Amniotic epithelial cell (primary cell): ENCODE measurements around the gene CNTNAP1.
"Not testable (repeated sequence)": the region's sequence is repeated elsewhere in the genome, so short reads cannot be mapped to it uniquely, and the experiment has no call there.

Source experiments
- DNase-seq: peaks from one replicate; pipeline ENCODE4 v3.0.0-alpha.2; 2010; ENCODE audit warnings: low read depth

CNTNAP1 gene

GRCh38 chr17:42681976-42682721 lies at the start of gene CNTNAP1:
TSS of gene CNTNAP1 (plus strand) at chr17:42682531. CDS start at chr17:42682830, 299 bp downstream.
- peak; percentile 47 for DNase-seq

GRCh38 chr17:42632949-42633444 lies 49.3 kb upstream of the CNTNAP1 start:
- peak; percentile 80 for DNase-seq

- DNase-seq = no peak
Observed at GRCh38 chr17:42639525-42640113, 42.7 kb upstream of the CNTNAP1 start.

- no peak for DNase-seq
Observed at GRCh38 chr17:42640121-42640520, 42.2 kb upstream of the CNTNAP1 start.

- no peak for DNase-seq
Observed at GRCh38 chr17:42642336-42642735, 40.0 kb upstream of the CNTNAP1 start.

GRCh38 chr17:42647778-42648177 lies 34.6 kb upstream of the CNTNAP1 start:
- no peak for DNase-seq

GRCh38 chr17:42651392-42651791 lies 30.9 kb upstream of the CNTNAP1 start:
- DNase-seq = no peak

- DNase-seq = peak; percentile 71
Observed at GRCh38 chr17:42653179-42654124, 28.9 kb upstream of the CNTNAP1 start.

- DNase-seq = peak; percentile 34
Observed at GRCh38 chr17:42655528-42655927, 26.8 kb upstream of the CNTNAP1 start.

- DNase-seq = no peak
Observed at GRCh38 chr17:42657824-42658588, 24.3 kb upstream of the CNTNAP1 start.

- DNase-seq = peak; percentile 88
Observed at GRCh38 chr17:42659079-42659931, 23.0 kb upstream of the CNTNAP1 start, which contains the start of gene TUBG2. TSS of gene TUBG2 (plus strand) at chr17:42659284. CDS start at chr17:42659504, 220 bp downstream.

- DNase-seq = not testable (repeated sequence)
Observed at GRCh38 chr17:42659932-42660274, 22.4 kb upstream of the CNTNAP1 start.

GRCh38 chr17:42660692-42661345 lies 21.5 kb upstream of the CNTNAP1 start:
- peak; percentile 79 for DNase-seq

- DNase-seq = no peak
Observed at GRCh38 chr17:42665581-42666001, 16.7 kb upstream of the CNTNAP1 start.

GRCh38 chr17:42666126-42666525 lies 16.2 kb upstream of the CNTNAP1 start:
- not testable (repeated sequence) for DNase-seq

GRCh38 chr17:42667088-42667951 lies 15.0 kb upstream of the CNTNAP1 start:
- DNase-seq = peak; percentile 95

- no peak for DNase-seq
Observed at GRCh38 chr17:42669705-42669976, 12.7 kb upstream of the CNTNAP1 start.

- DNase-seq = peak; percentile 5
Observed at GRCh38 chr17:42669977-42670788, 12.1 kb upstream of the CNTNAP1 start.
